DMS53 treated with DMSO at 0.1 percent for 48 hours (cell line): ENCODE measurements around the gene UBA6.
A peak's percentile ranks its signal among the peaks of the same experiment; 100 is the strongest.
"Not testable (repeated sequence)": the region's sequence is repeated elsewhere in the genome, so short reads cannot be mapped to it uniquely, and the experiment has no call there.

ENCODE experiments used
- DNase-seq: peaks from one replicate; lab custom pipeline; 2025; ENCODE audit not compliant: unreplicated experiment; lab: John Stamatoyannopoulos, UW

Gene UBA6

GRCh38 chr4:67714248-67714583, 13.3 kb upstream of the UBA6 start:
- DNase-seq: no peak

GRCh38 chr4:67713529-67714247, 12.7 kb upstream of the UBA6 start:
- no peak for DNase-seq

- no peak for DNase-seq
Observed at GRCh38 chr4:67712650-67713528, 11.9 kb upstream of the UBA6 start.

GRCh38 chr4:67712000-67712625, 11.2 kb upstream of the UBA6 start:
- DNase-seq: no peak

- not testable (repeated sequence) for DNase-seq
Observed at GRCh38 chr4:67706682-67707081, 5.7 kb upstream of the UBA6 start.

- DNase-seq: no peak
Observed at GRCh38 chr4:67704843-67705242, 3.9 kb upstream of the UBA6 start.

- DNase-seq: no peak
Observed at GRCh38 chr4:67702166-67702565, 1.2 kb upstream of the UBA6 start.

- DNase-seq: no peak
Observed at GRCh38 chr4:67701517-67701850, 529 bp upstream of the UBA6 start.

GRCh38 chr4:67700116-67700737, 728 bp downstream of the UBA6 start:
- DNase-seq: peak; percentile 12

- no peak for DNase-seq
Observed at GRCh38 chr4:67699603-67700002, 1.4 kb downstream of the UBA6 start.

GRCh38 chr4:67697860-67698687, 2.9 kb downstream of the UBA6 start:
- no peak for DNase-seq

- no peak for DNase-seq
Observed at GRCh38 chr4:67696061-67696460, 4.9 kb downstream of the UBA6 start.

GRCh38 chr4:67694662-67695061, 6.3 kb downstream of the UBA6 start:
- DNase-seq: no peak

GRCh38 chr4:67691328-67691727, 9.6 kb downstream of the UBA6 start:
- DNase-seq: no peak

- no peak for DNase-seq
Observed at GRCh38 chr4:67687636-67688035, 13.3 kb downstream of the UBA6 start.

- no peak for DNase-seq
Observed at GRCh38 chr4:67685532-67685859, 15.5 kb downstream of the UBA6 start.

GRCh38 chr4:67684839-67685531, 16.0 kb downstream of the UBA6 start:
- DNase-seq: no peak

GRCh38 chr4:67682266-67682665, 18.7 kb downstream of the UBA6 start:
- DNase-seq: no peak

- no peak for DNase-seq
Observed at GRCh38 chr4:67680581-67681222, 20.3 kb downstream of the UBA6 start.

GRCh38 chr4:67678612-67679011, 22.3 kb downstream of the UBA6 start:
- DNase-seq: no peak
